Duodenal mucosa (tissue), 2 donors: ENCODE data around the gene ALPK1.
"Not testable (repeated sequence)": the region's sequence is repeated elsewhere in the genome, so short reads cannot be mapped to it uniquely, and the experiment has no call there.

Source experiments
- H3K27ac ChIP-seq: one replicate; pipeline ENCODE4 v1.7.0; 2013; ENCODE audit warnings: low read depth, low read length
- H3K27me3 ChIP-seq, 2 donors: one replicate each; pipeline ENCODE4 v1.7.0; 2013; ENCODE audit warnings: low read length in 2 of 2, control low read depth in 1 of 2; ENCODE audit not compliant: insufficient read depth in 2 of 2, control insufficient read depth in 1 of 2
- H3K36me3 ChIP-seq, 2 donors: one replicate each; pipeline ENCODE4 v1.7.0; 2013; ENCODE audit warnings: low read length in 2 of 2, control low read depth in 1 of 2; ENCODE audit not compliant: insufficient read depth in 2 of 2, control insufficient read depth in 1 of 2
- H3K4me1 ChIP-seq, 2 donors: one replicate each; pipeline ENCODE4 v1.7.0; 2013; ENCODE audit warnings: low read length in 2 of 2, control low read depth in 1 of 2; ENCODE audit not compliant: insufficient read depth in 2 of 2, control insufficient read depth in 1 of 2
- H3K4me3 ChIP-seq, 2 donors: one replicate each; pipeline ENCODE4 v1.7.0; 2013; ENCODE audit warnings: low read length in 2 of 2, low read depth in 1 of 2
- H3K9ac ChIP-seq, 2 donors: one replicate each; pipeline ENCODE4 v1.7.0; 2013; ENCODE audit warnings: low read length in 2 of 2, low read depth in 1 of 2
- H3K9me3 ChIP-seq, 2 donors: one replicate each; pipeline ENCODE4 v1.7.0; 2013; ENCODE audit warnings: low read length in 2 of 2, control low read depth in 1 of 2; ENCODE audit not compliant: control insufficient read depth in 1 of 2

ALPK1 gene

GRCh38 chr4:112284166-112284565, 13.0 kb upstream of the ALPK1 start:
- Histone ChIP-seq H3K36me3 (no peaks in the 10 kb centered on the region), H3K4me3 (peak overlapping the region; percentile 86 to 89), H3K27me3 (no peaks in the 10 kb centered on the region), H3K27ac (no peak overlapping the region), H3K4me1 (peaks cover 11 to 13% of the 10 kb centered on the region in 2 donors), H3K9ac (peak overlapping the region; percentile 69 to 84), H3K9me3 (no peaks in the 10 kb centered on the region)

- peak overlapping the region; percentile 86 to 89 for H3K4me3 ChIP-seq
These were observed 12.3 kb upstream of the ALPK1 start for GRCh38 chr4:112284662-112285411.

DNA sequence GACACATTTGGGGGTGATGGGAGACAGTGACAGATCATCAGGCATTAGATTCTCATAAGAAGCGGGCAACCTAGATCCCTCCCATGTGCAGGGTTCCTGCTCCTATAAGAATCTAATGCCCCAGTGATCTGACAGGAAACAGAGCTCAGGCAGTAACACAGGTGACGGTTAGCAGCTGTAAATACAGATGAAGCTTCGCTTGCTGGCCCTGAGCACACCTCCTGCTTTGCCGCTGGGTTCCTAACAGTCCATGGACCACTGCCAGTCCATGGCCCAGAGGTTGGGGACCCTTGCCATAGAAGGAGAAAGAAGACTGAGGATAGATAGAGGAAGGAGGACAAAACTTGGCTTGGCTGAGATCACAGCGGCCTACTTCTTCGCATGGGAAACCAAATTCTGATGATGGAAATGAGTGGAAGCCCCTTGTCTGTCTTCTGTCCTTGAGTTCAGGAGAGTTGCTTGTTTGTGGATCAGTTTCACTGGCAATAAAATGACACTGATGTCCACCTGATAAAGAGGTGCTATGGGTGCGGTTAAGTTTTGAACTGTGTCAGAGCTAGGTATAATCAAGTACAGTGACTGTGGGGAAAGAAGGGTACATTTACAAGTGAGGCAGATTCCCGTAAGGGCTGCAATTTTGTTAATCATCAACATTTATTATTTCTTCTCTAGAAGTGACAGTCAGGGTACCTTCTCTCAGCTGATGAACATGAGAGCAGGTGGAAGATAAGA, 9.7 kb upstream of the ALPK1 start:
- Histone ChIP-seq H3K4me1 (peaks cover 11 to 13% of the 10 kb centered on the region in 2 donors), H3K27me3 (no peaks in the 10 kb centered on the region), H3K9ac (peak overlapping the region in 1 of 2 donors; percentile 2), H3K9me3 (no peaks in the 10 kb centered on the region), H3K4me3 (no peak overlapping the region), H3K36me3 (no peaks in the 10 kb centered on the region), H3K27ac (no peak overlapping the region)

More at GRCh38 chr4:112284662-112285411, 12.3 kb upstream of the ALPK1 start:
- Histone ChIP-seq H3K27me3 (no peaks in the 10 kb centered on the region), H3K27ac (no peak overlapping the region), H3K4me1 (peaks cover 11 to 13% of the 10 kb centered on the region in 2 donors), H3K9me3 (no peaks in the 10 kb centered on the region), H3K9ac (peak overlapping the region; percentile 69 to 84), H3K36me3 (no peaks in the 10 kb centered on the region)

- Histone ChIP-seq H3K27me3 (no peaks in the 10 kb centered on the region), H3K9ac (no peak overlapping the region), H3K4me1 (peaks cover 8 to 11% of the 10 kb centered on the region in 2 donors), H3K27ac (no peak overlapping the region), H3K36me3 (no peaks in the 10 kb centered on the region), H3K9me3 (no peaks in the 10 kb centered on the region), H3K4me3 (no peak overlapping the region)
These were observed 8.7 kb upstream of the ALPK1 start for GRCh38 chr4:112288455-112288854.

- H3K9me3 ChIP-seq: no peaks in the 10 kb centered on the region
- peaks cover 0 to 4% of the 10 kb centered on the region in 2 donors for H3K4me1 ChIP-seq
- H3K27ac ChIP-seq: no peak overlapping the region
- no peak overlapping the region for H3K9ac ChIP-seq
- H3K4me3 ChIP-seq: no peak overlapping the region
- H3K27me3 ChIP-seq: no peaks in the 10 kb centered on the region
- H3K36me3 ChIP-seq: no peaks in the 10 kb centered on the region
These were observed 7.5 kb upstream of the ALPK1 start for GRCh38 chr4:112289407-112290253.

DNA sequence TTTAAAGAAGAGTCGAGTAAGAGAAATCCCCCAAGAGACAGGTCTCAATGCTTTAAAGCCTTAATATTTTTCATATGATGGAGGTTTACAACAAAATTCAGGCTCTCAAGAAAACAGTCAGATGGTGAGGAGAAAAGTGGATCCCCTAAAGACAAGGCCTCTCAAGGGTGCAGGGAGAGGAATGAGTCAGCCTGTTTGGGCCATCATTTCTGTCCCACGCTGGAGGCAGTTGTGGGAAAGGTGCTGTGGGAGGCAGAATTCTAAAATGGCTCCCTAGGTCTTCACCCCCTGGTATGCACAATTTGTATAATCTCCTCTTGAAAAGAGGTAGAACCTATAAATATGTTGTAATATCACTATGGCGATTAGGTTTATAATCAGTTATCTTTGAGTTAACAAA, 6.8 kb upstream of the ALPK1 start:
- Histone ChIP-seq H3K27me3 (no peaks in the 10 kb centered on the region), H3K36me3 (no peaks in the 10 kb centered on the region), H3K27ac (no peak overlapping the region), H3K9ac (no peak overlapping the region), H3K9me3 (no peaks in the 10 kb centered on the region), H3K4me1 (no peaks in the 10 kb centered on the region), H3K4me3 (no peak overlapping the region)

DNA sequence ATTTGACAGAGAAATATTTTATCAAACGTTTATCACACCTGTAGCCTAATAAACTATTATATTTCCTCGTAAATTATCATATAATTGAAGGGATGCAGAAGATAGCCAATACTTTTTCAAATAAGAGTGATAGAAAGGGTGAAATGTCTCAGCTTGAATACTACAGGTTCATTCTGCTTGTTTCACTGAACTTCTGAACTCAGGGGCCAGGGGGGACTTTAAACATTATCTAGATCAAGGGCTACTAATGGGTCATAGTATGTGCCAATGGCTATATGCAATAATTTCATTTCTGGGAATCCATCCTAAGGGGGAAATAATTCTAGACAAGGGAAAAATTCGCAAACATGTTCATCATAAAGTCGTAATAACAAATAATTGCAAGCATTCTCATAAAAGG, 2.6 kb downstream of the ALPK1 start:
- peaks cover 0 to 24% of the 10 kb centered on the region in 2 donors for H3K4me1 ChIP-seq
- H3K27ac ChIP-seq: no peak overlapping the region
- no peak overlapping the region for H3K9ac ChIP-seq
- H3K9me3 ChIP-seq: no peaks in the 10 kb centered on the region
- peaks cover 4 to 5% of the 10 kb centered on the region in 2 donors for H3K36me3 ChIP-seq
- no peak overlapping the region for H3K4me3 ChIP-seq
- no peaks in the 10 kb centered on the region for H3K27me3 ChIP-seq

- H3K9me3 ChIP-seq: no peaks in the 10 kb centered on the region
These were observed 5.4 kb downstream of the ALPK1 start for GRCh38 chr4:112302320-112303274.

DNA sequence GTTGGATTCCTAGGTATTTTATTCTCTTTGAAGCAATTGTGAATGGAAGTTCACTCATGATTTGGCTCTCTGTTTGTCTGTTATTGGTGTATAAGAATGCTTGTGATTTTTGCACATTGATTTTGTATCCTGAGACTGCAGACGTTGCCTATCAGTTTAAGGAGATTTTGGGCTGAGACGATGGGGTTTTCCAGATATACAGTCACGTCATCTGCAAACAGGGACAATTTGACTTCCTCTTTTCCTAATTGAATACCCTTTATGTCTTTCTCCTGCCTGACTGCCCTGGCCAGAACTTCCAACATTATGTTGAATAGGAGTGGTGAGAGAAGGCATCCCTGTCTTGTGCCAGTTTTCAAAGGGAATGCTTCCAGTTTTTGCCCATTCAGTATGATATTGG, 8.3 kb downstream of the ALPK1 start:
- H3K36me3 ChIP-seq, H3K27ac ChIP-seq, H3K27me3 ChIP-seq, H3K9ac ChIP-seq, H3K4me1 ChIP-seq, H3K4me3 ChIP-seq, H3K9me3 ChIP-seq: not testable (repeated sequence)

More at GRCh38 chr4:112302320-112303274, 5.4 kb downstream of the ALPK1 start:
- Histone ChIP-seq H3K27me3 (no peaks in the 10 kb centered on the region), H3K4me3 (no peak overlapping the region), H3K27ac (no peak overlapping the region), H3K9ac (no peak overlapping the region), H3K4me1 (peaks cover 0 to 21% of the 10 kb centered on the region in 2 donors), H3K36me3 (peaks cover 4 to 5% of the 10 kb centered on the region in 2 donors)
